ENCODE measurements around the gene PLA1A. TPM values are rescaled to one million over a fixed set of nuclear protein-coding genes. Genes with fewer than 3 reads are reported as not detected.

The PLA1A gene
- polyA plus RNA-seq, 6 donors from 2014 or later: not detected

GRCh38 chr3:119627461-119627860 is 29.8 kb downstream of the PLA1A start:
- H3K27ac Mint-ChIP-seq: peak overlapping the region in 5 of 6 donors; percentile 28 to 90 (median 75)
- no peaks in the 10 kb centered on the region for H3K36me3 Mint-ChIP-seq
- no peaks in the 10 kb centered on the region for H3K9me3 Mint-ChIP-seq
- H3K4me3 Mint-ChIP-seq: peak overlapping the region in 6 of 8 donors; percentile 30 to 74 (median 54)
- H3K27me3 Mint-ChIP-seq: peaks cover 0 to 13% (median 5%) of the 10 kb centered on the region in 3 donors
- no peak for DNase-seq
- ATAC-seq (ENCODE audit: low read depth in 2 of 2): peak; percentile 23 to 38
- peaks cover 16 to 31% (median 24%) of the 10 kb centered on the region in 3 donors for H3K4me1 Mint-ChIP-seq

DNA sequence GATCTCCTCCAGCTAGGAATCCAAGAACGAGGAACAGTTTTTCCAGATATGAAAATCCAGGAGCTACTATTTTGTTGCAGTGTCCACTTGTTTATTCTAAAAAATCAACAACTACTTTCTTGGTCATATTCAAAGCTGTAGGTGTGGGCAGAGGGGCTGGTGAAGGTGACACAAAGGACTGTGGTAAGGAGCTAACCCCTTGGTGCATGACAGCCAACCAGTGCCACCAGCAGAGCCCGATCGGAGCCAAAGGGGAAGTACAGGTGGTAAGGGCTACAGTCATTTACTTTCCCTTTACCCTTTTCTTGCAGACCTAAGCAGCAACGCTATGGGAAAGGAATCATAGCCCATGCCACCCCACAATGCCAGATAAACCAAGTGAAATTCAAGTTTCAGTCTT is 30.7 kb downstream of the PLA1A start:
- no peaks in the 10 kb centered on the region for H3K9me3 Mint-ChIP-seq
- ATAC-seq (ENCODE audit: low read depth in 2 of 2) (peak; percentile 87 to 89), DNase-seq (peak; percentile 28)
- H3K36me3 Mint-ChIP-seq: no peaks in the 10 kb centered on the region
- peak overlapping the region in 4 of 8 donors; percentile 13 to 61 (median 40) for H3K4me3 Mint-ChIP-seq
- H3K4me1 Mint-ChIP-seq: peaks cover 16 to 31% (median 24%) of the 10 kb centered on the region in 3 donors
- H3K27me3 Mint-ChIP-seq: peaks cover 0 to 13% (median 10%) of the 10 kb centered on the region in 3 donors
- H3K27ac Mint-ChIP-seq: peak overlapping the region; percentile 14 to 88 (median 80)

- peaks cover 0 to 13% (median 10%) of the 10 kb centered on the region in 3 donors for H3K27me3 Mint-ChIP-seq
- H3K4me3 Mint-ChIP-seq: peak overlapping the region in 5 of 8 donors; percentile 13 to 49 (median 30)
- H3K9me3 Mint-ChIP-seq: no peaks in the 10 kb centered on the region
- no peak for DNase-seq
- H3K4me1 Mint-ChIP-seq: peaks cover 16 to 31% (median 24%) of the 10 kb centered on the region in 3 donors
- H3K36me3 Mint-ChIP-seq: no peaks in the 10 kb centered on the region
- H3K27ac Mint-ChIP-seq: peak overlapping the region in 4 of 6 donors; percentile 14 to 88 (median 86)
- peak; percentile 61 to 73 for ATAC-seq (ENCODE audit: low read depth in 2 of 2)
Measured at GRCh38 chr3:119628816-119629445, 31.2 kb downstream of the PLA1A start.

- no peak for ATAC-seq (ENCODE audit: low read depth in 2 of 2)
- Mint-ChIP-seq H3K36me3 (no peaks in the 10 kb centered on the region), H3K4me1 (peaks cover 16 to 31% (median 24%) of the 10 kb centered on the region in 3 donors), H3K4me3 (no peak overlapping the region), H3K27ac (peak overlapping the region in 2 of 6 donors; percentile 68 to 86), H3K9me3 (no peaks in the 10 kb centered on the region), H3K27me3 (peaks cover 0 to 9% (median 6%) of the 10 kb centered on the region in 3 donors)
- no peak for DNase-seq
Measured at GRCh38 chr3:119630128-119630879, 32.6 kb downstream of the PLA1A start.

DNA sequence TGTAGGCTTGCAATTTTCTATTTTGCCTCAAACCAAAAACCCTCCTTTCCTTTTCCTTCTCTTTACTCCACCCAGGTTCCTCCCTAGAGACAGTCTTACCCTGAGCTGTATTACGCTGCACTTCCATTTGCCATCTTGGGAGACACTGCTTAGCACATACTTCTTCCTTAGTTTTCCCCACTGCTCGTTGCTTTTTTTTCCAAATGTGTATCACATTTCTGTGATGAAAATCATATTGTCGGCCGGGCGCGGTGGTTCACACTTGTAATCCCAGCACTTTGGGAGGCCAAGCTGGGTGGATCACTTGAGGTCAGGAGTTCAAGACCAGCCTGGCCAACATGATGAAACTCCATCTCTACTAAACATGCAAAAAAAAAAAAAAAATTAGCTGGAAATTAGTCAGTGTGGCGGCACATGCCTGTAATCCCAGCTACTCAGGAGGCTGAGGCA is 33.2 kb downstream of the PLA1A start:
- no peak overlapping the region for H3K4me3 Mint-ChIP-seq

GRCh38 chr3:119631516-119631915 is 33.8 kb downstream of the PLA1A start:
- H3K27ac Mint-ChIP-seq: no peak overlapping the region
- H3K4me1 Mint-ChIP-seq: peaks cover 16 to 27% (median 24%) of the 10 kb centered on the region in 3 donors
- H3K27me3 Mint-ChIP-seq: peaks cover 0 to 5% (median 0%) of the 10 kb centered on the region in 3 donors
- no peaks in the 10 kb centered on the region for H3K36me3 Mint-ChIP-seq
- no peaks in the 10 kb centered on the region for H3K9me3 Mint-ChIP-seq
- ATAC-seq (ENCODE audit: low read depth in 2 of 2): no peak
- DNase-seq: no peak
- no peak overlapping the region for H3K4me3 Mint-ChIP-seq

More for the DNA sequence above, 33.2 kb downstream of the PLA1A start:
- H3K27ac Mint-ChIP-seq: peak overlapping the region in 2 of 6 donors; percentile 5 to 29
- H3K4me1 Mint-ChIP-seq: peaks cover 16 to 31% (median 24%) of the 10 kb centered on the region in 3 donors
- H3K36me3 Mint-ChIP-seq: no peaks in the 10 kb centered on the region
- DNase-seq (no peak), ATAC-seq (ENCODE audit: low read depth in 2 of 2) (no peak)
- H3K27me3 Mint-ChIP-seq: peaks cover 0 to 5% (median 3%) of the 10 kb centered on the region in 3 donors
- H3K9me3 Mint-ChIP-seq: no peaks in the 10 kb centered on the region

DNA sequence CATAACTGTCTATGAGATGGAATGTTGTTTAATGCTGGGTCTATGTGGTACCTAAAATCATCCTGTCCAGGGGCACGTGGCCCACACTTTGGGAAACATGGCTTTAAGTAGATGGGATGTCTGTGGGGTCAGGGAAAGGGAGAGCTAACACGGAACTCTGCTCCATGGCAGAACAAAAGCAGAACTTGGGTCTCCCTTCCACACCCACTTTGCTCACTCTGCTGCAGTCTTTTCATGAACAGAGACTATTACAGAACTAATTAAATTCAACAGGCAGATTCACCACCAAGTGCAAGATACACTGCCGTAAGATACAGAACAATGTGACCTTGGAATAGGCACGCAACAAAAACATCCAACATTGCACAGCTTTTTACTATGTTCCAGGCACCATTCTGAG is 34.5 kb downstream of the PLA1A start:
- no peak for ATAC-seq (ENCODE audit: low read depth in 2 of 2)
- Mint-ChIP-seq H3K36me3 (no peaks in the 10 kb centered on the region), H3K9me3 (no peaks in the 10 kb centered on the region), H3K27me3 (peaks cover 0 to 5% (median 0%) of the 10 kb centered on the region in 3 donors), H3K4me1 (peaks cover 16 to 22% (median 22%) of the 10 kb centered on the region in 3 donors), H3K4me3 (no peak overlapping the region), H3K27ac (peak overlapping the region in 1 of 6 donors; percentile 14)
- DNase-seq: no peak

GRCh38 chr3:119632829-119633228 is 35.1 kb downstream of the PLA1A start:
- peaks cover 0 to 5% (median 0%) of the 10 kb centered on the region in 3 donors for H3K27me3 Mint-ChIP-seq
- H3K36me3 Mint-ChIP-seq: no peaks in the 10 kb centered on the region
- no peak overlapping the region for H3K27ac Mint-ChIP-seq
- no peaks in the 10 kb centered on the region for H3K9me3 Mint-ChIP-seq
- H3K4me1 Mint-ChIP-seq: peaks cover 13 to 20% (median 19%) of the 10 kb centered on the region in 3 donors
- ATAC-seq (ENCODE audit: low read depth in 2 of 2) (no peak), DNase-seq (no peak)
- no peak overlapping the region for H3K4me3 Mint-ChIP-seq

DNA sequence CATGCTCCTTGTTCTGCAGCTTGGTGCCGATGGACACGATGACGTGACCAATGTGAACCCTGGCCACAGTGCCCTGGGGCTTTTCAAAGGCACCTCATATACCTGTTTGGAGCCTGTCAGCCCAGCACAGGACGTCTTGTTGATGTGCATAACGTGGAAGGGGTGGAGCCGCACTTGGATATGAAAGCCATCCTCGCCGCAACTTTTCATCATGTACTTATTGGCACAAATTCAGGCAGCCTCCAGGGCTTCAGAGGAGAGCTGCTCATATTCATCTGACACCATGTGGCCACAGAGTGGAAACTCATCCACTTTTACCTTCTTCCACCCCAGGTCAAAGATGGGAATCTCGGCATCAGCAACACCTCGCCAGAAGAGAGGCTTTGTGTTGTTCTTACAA is 38.0 kb downstream of the PLA1A start:
- DNase-seq (no peak), ATAC-seq (ENCODE audit: low read depth in 2 of 2) (no peak)
- no peak overlapping the region for H3K27ac Mint-ChIP-seq
- H3K27me3 Mint-ChIP-seq: peaks cover 0 to 5% (median 0%) of the 10 kb centered on the region in 3 donors
- no peaks in the 10 kb centered on the region for H3K9me3 Mint-ChIP-seq
- H3K4me3 Mint-ChIP-seq: no peak overlapping the region
- H3K36me3 Mint-ChIP-seq: no peaks in the 10 kb centered on the region
- H3K4me1 Mint-ChIP-seq: peaks cover 15 to 22% (median 15%) of the 10 kb centered on the region in 3 donors

DNA sequence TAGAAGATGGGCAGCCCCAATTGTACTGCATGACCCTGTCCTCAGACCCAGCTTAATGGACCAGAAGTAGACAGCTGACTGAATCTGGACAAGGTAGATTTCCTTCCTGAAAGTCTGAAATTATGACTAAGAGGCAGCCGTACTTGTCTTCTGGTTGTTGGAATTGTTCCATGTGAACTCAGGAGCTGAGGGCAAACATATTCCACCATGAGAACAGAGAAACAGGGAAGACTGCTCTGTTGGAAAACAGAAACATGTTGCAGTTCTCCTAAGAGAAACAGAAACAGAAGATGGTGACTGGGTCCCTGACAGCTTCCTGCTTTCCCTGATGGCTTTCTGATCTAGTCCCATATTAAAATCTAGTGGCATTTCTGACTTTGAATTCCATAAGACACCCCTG is 38.6 kb downstream of the PLA1A start:
- DNase-seq (no peak), ATAC-seq (ENCODE audit: low read depth in 2 of 2) (no peak)
- H3K36me3 Mint-ChIP-seq: peaks cover 0 to 2% of the 10 kb centered on the region in 2 donors
- peaks cover 15 to 22% (median 15%) of the 10 kb centered on the region in 3 donors for H3K4me1 Mint-ChIP-seq
- H3K9me3 Mint-ChIP-seq: no peaks in the 10 kb centered on the region
- H3K4me3 Mint-ChIP-seq: no peak overlapping the region
- H3K27me3 Mint-ChIP-seq: peaks cover 0 to 5% (median 0%) of the 10 kb centered on the region in 3 donors
- no peak overlapping the region for H3K27ac Mint-ChIP-seq

- Mint-ChIP-seq H3K4me1 (peaks cover 15 to 22% (median 15%) of the 10 kb centered on the region in 3 donors), H3K4me3 (peak overlapping the region in 1 of 8 donors; percentile 86), H3K27ac (no peak overlapping the region), H3K36me3 (peaks cover 0 to 5% of the 10 kb centered on the region in 2 donors), H3K9me3 (no peaks in the 10 kb centered on the region), H3K27me3 (peaks cover 0 to 5% (median 0%) of the 10 kb centered on the region in 3 donors)
- DNase-seq (no peak), ATAC-seq (ENCODE audit: low read depth in 2 of 2) (no peak)
Measured at GRCh38 chr3:119636891-119637611, 39.4 kb downstream of the PLA1A start.

- Mint-ChIP-seq H3K27ac (peak overlapping the region in 5 of 6 donors; percentile 44 to 95 (median 92)), H3K9me3 (no peaks in the 10 kb centered on the region), H3K36me3 (peaks cover 0 to 5% of the 10 kb centered on the region in 2 donors), H3K4me1 (peaks cover 15 to 22% (median 15%) of the 10 kb centered on the region in 3 donors), H3K4me3 (peak overlapping the region in 6 of 8 donors; percentile 57 to 86 (median 62)), H3K27me3 (peaks cover 0 to 2% (median 0%) of the 10 kb centered on the region in 3 donors)
- ATAC-seq (ENCODE audit: low read depth in 2 of 2): peak; percentile 61 to 68
- no peak for DNase-seq
Measured at GRCh38 chr3:119637679-119638477, 40.2 kb downstream of the PLA1A start.
